ENCODE results near the gene PRODH.
"Not testable (repeated sequence)": the region's sequence is repeated elsewhere in the genome, so short reads cannot be mapped to it uniquely, and the experiment has no call there.

PRODH gene

GRCh38 chr22:18965526-18966421, 29.7 kb upstream of the PRODH start:
- TF ChIP-seq CTCF (IDR thresholded peaks at IDR 0.05; ENCODE audit: low read depth, low read length) = no peak
- no peak for DNase-seq (ENCODE audit: extremely low read depth, low read depth)

- not testable (repeated sequence) for DNase-seq (ENCODE audit: extremely low read depth, low read depth)
Observed at GRCh38 chr22:18964501-18965265, 28.6 kb upstream of the PRODH start.

- DNase-seq (ENCODE audit: extremely low read depth, low read depth) = not testable (repeated sequence)
Observed at GRCh38 chr22:18964051-18964450, 28.0 kb upstream of the PRODH start.

GRCh38 chr22:18962308-18962635, 26.2 kb upstream of the PRODH start:
- no peak for TF ChIP-seq CTCF (IDR thresholded peaks at IDR 0.05; ENCODE audit: low read depth, low read length)

GRCh38 chr22:18961632-18962307, 25.7 kb upstream of the PRODH start:
- DNase-seq (ENCODE audit: extremely low read depth, low read depth) = not testable (repeated sequence)

More at GRCh38 chr22:18962308-18962635, 26.2 kb upstream of the PRODH start:
- no peak for DNase-seq (ENCODE audit: extremely low read depth, low read depth)

GRCh38 chr22:18961201-18961600, 25.1 kb upstream of the PRODH start:
- DNase-seq (ENCODE audit: extremely low read depth, low read depth) = not testable (repeated sequence)

- not testable (repeated sequence) for DNase-seq (ENCODE audit: extremely low read depth, low read depth)
Observed at GRCh38 chr22:18960166-18960820, 24.2 kb upstream of the PRODH start.

GRCh38 chr22:18959741-18960140, 23.6 kb upstream of the PRODH start:
- DNase-seq (ENCODE audit: extremely low read depth, low read depth) = not testable (repeated sequence)

- DNase-seq (ENCODE audit: extremely low read depth, low read depth) = not testable (repeated sequence)
Observed at GRCh38 chr22:18959266-18959665, 23.2 kb upstream of the PRODH start.

- not testable (repeated sequence) for DNase-seq (ENCODE audit: extremely low read depth, low read depth)
Observed at GRCh38 chr22:18958738-18959137, 22.6 kb upstream of the PRODH start.

GRCh38 chr22:18958321-18958705, 22.2 kb upstream of the PRODH start:
- not testable (repeated sequence) for DNase-seq (ENCODE audit: extremely low read depth, low read depth)

GRCh38 chr22:18957621-18958320, 21.7 kb upstream of the PRODH start:
- DNase-seq (ENCODE audit: extremely low read depth, low read depth) = not testable (repeated sequence)

GRCh38 chr22:18956956-18957355, 20.9 kb upstream of the PRODH start:
- not testable (repeated sequence) for DNase-seq (ENCODE audit: extremely low read depth, low read depth)

- not testable (repeated sequence) for DNase-seq (ENCODE audit: extremely low read depth, low read depth)
Observed at GRCh38 chr22:18956121-18956895, 20.2 kb upstream of the PRODH start.

All from AG09319 (cell line).